ENCODE results near the gene PAQR8.
"Not testable (repeated sequence)": the region's sequence is repeated elsewhere in the genome, so short reads cannot be mapped to it uniquely, and the experiment has no call there.

The PAQR8 gene

GRCh38 chr6:52374247-52374646 lies 12.3 kb downstream of the PAQR8 start:
- no peak overlapping the region for H3K4me3 ChIP-seq (ENCODE audit: low read length)
- H3K27me3 ChIP-seq (ENCODE audit: insufficient read depth, low read length), result no peaks in the 10 kb centered on the region
- no peaks in the 10 kb centered on the region for H3K4me1 ChIP-seq (ENCODE audit: insufficient read depth, low read length)
- H3K36me3 ChIP-seq (ENCODE audit: insufficient read depth, low read length), result no peaks in the 10 kb centered on the region
- no peak overlapping the region for H2AFZ ChIP-seq (ENCODE audit: low read depth, low read length)
- peaks cover 3% of the 10 kb centered on the region for H3K9me3 ChIP-seq (ENCODE audit: low read length)

GRCh38 chr6:52375780-52376556 lies 14.0 kb downstream of the PAQR8 start:
- no peak overlapping the region for H2AFZ ChIP-seq (ENCODE audit: low read depth, low read length)
- no peak overlapping the region for H3K4me3 ChIP-seq (ENCODE audit: low read length)
- no peaks in the 10 kb centered on the region for H3K27me3 ChIP-seq (ENCODE audit: insufficient read depth, low read length)
- no peaks in the 10 kb centered on the region for H3K36me3 ChIP-seq (ENCODE audit: insufficient read depth, low read length)
- no peaks in the 10 kb centered on the region for H3K4me1 ChIP-seq (ENCODE audit: insufficient read depth, low read length)
- H3K9me3 ChIP-seq (ENCODE audit: low read length), result peaks cover 3% of the 10 kb centered on the region

GRCh38 chr6:52376763-52377162 lies 14.8 kb downstream of the PAQR8 start:
- Histone ChIP-seq H3K9me3 (ENCODE audit: low read length) (peaks cover 3% of the 10 kb centered on the region), H3K4me3 (ENCODE audit: low read length) (no peak overlapping the region), H3K36me3 (ENCODE audit: insufficient read depth, low read length) (no peaks in the 10 kb centered on the region), H3K27me3 (ENCODE audit: insufficient read depth, low read length) (no peaks in the 10 kb centered on the region), H2AFZ (ENCODE audit: low read depth, low read length) (no peak overlapping the region), H3K4me1 (ENCODE audit: insufficient read depth, low read length) (no peaks in the 10 kb centered on the region)

GRCh38 chr6:52377538-52378221 lies 15.7 kb downstream of the PAQR8 start:
- Histone ChIP-seq H3K4me3 (ENCODE audit: low read length) (no peak overlapping the region), H3K36me3 (ENCODE audit: insufficient read depth, low read length) (no peaks in the 10 kb centered on the region), H3K4me1 (ENCODE audit: insufficient read depth, low read length) (no peaks in the 10 kb centered on the region), H2AFZ (ENCODE audit: low read depth, low read length) (no peak overlapping the region), H3K27me3 (ENCODE audit: insufficient read depth, low read length) (no peaks in the 10 kb centered on the region), H3K9me3 (ENCODE audit: low read length) (peaks cover 3% of the 10 kb centered on the region)

GRCh38 chr6:52381249-52381648 lies 19.3 kb downstream of the PAQR8 start:
- H3K27me3 ChIP-seq (ENCODE audit: insufficient read depth, low read length), result no peaks in the 10 kb centered on the region
- H3K4me3 ChIP-seq (ENCODE audit: low read length), result no peak overlapping the region
- H3K4me1 ChIP-seq (ENCODE audit: insufficient read depth, low read length), result no peaks in the 10 kb centered on the region
- no peaks in the 10 kb centered on the region for H3K36me3 ChIP-seq (ENCODE audit: insufficient read depth, low read length)
- H2AFZ ChIP-seq (ENCODE audit: low read depth, low read length), result no peak overlapping the region
- H3K9me3 ChIP-seq (ENCODE audit: low read length), result no peaks in the 10 kb centered on the region

- H2AFZ ChIP-seq (ENCODE audit: low read depth, low read length), result no peak overlapping the region
- H3K4me3 ChIP-seq (ENCODE audit: low read length), result no peak overlapping the region
- no peaks in the 10 kb centered on the region for H3K36me3 ChIP-seq (ENCODE audit: insufficient read depth, low read length)
- no peaks in the 10 kb centered on the region for H3K27me3 ChIP-seq (ENCODE audit: insufficient read depth, low read length)
- H3K4me1 ChIP-seq (ENCODE audit: insufficient read depth, low read length), result no peaks in the 10 kb centered on the region
- H3K9me3 ChIP-seq (ENCODE audit: low read length), result peaks cover 3% of the 10 kb centered on the region
These were observed 22.3 kb downstream of the PAQR8 start for GRCh38 chr6:52384145-52384766.

GRCh38 chr6:52385074-52385473 lies 23.1 kb downstream of the PAQR8 start:
- H3K27me3 ChIP-seq (ENCODE audit: insufficient read depth, low read length), result no peaks in the 10 kb centered on the region
- H3K36me3 ChIP-seq (ENCODE audit: insufficient read depth, low read length), result no peaks in the 10 kb centered on the region
- no peak overlapping the region for H3K4me3 ChIP-seq (ENCODE audit: low read length)
- peaks cover 3% of the 10 kb centered on the region for H3K9me3 ChIP-seq (ENCODE audit: low read length)
- no peak overlapping the region for H2AFZ ChIP-seq (ENCODE audit: low read depth, low read length)
- H3K4me1 ChIP-seq (ENCODE audit: insufficient read depth, low read length), result no peaks in the 10 kb centered on the region

- not testable (repeated sequence) for H3K4me1 ChIP-seq (ENCODE audit: insufficient read depth, low read length); H2AFZ ChIP-seq (ENCODE audit: low read depth, low read length); H3K36me3 ChIP-seq (ENCODE audit: insufficient read depth, low read length); H3K4me3 ChIP-seq (ENCODE audit: low read length); H3K27me3 ChIP-seq (ENCODE audit: insufficient read depth, low read length); H3K9me3 ChIP-seq (ENCODE audit: low read length)
These were observed 26.2 kb downstream of the PAQR8 start for GRCh38 chr6:52388119-52388518.

GRCh38 chr6:52388790-52389189 lies 26.8 kb downstream of the PAQR8 start:
- no peaks in the 10 kb centered on the region for H3K4me1 ChIP-seq (ENCODE audit: insufficient read depth, low read length)
- H3K9me3 ChIP-seq (ENCODE audit: low read length), result peaks cover 3% of the 10 kb centered on the region
- H3K4me3 ChIP-seq (ENCODE audit: low read length), result no peak overlapping the region
- no peak overlapping the region for H2AFZ ChIP-seq (ENCODE audit: low read depth, low read length)
- no peaks in the 10 kb centered on the region for H3K27me3 ChIP-seq (ENCODE audit: insufficient read depth, low read length)
- no peaks in the 10 kb centered on the region for H3K36me3 ChIP-seq (ENCODE audit: insufficient read depth, low read length)

GRCh38 chr6:52389264-52389625 lies 27.3 kb downstream of the PAQR8 start:
- Histone ChIP-seq H2AFZ (ENCODE audit: low read depth, low read length) (no peak overlapping the region), H3K27me3 (ENCODE audit: insufficient read depth, low read length) (no peaks in the 10 kb centered on the region), H3K4me1 (ENCODE audit: insufficient read depth, low read length) (no peaks in the 10 kb centered on the region), H3K9me3 (ENCODE audit: low read length) (peaks cover 3% of the 10 kb centered on the region), H3K4me3 (ENCODE audit: low read length) (no peak overlapping the region), H3K36me3 (ENCODE audit: insufficient read depth, low read length) (no peaks in the 10 kb centered on the region)

GRCh38 chr6:52389626-52390360 lies 27.8 kb downstream of the PAQR8 start:
- H3K27me3 ChIP-seq (ENCODE audit: insufficient read depth, low read length), result no peaks in the 10 kb centered on the region
- no peaks in the 10 kb centered on the region for H3K4me1 ChIP-seq (ENCODE audit: insufficient read depth, low read length)
- no peak overlapping the region for H3K4me3 ChIP-seq (ENCODE audit: low read length)
- H3K36me3 ChIP-seq (ENCODE audit: insufficient read depth, low read length), result no peaks in the 10 kb centered on the region
- H3K9me3 ChIP-seq (ENCODE audit: low read length), result peaks cover 3% of the 10 kb centered on the region
- no peak overlapping the region for H2AFZ ChIP-seq (ENCODE audit: low read depth, low read length)

- no peaks in the 10 kb centered on the region for H3K36me3 ChIP-seq (ENCODE audit: insufficient read depth, low read length)
- H2AFZ ChIP-seq (ENCODE audit: low read depth, low read length), result no peak overlapping the region
- peaks cover 3% of the 10 kb centered on the region for H3K9me3 ChIP-seq (ENCODE audit: low read length)
- H3K4me1 ChIP-seq (ENCODE audit: insufficient read depth, low read length), result no peaks in the 10 kb centered on the region
- H3K4me3 ChIP-seq (ENCODE audit: low read length), result no peak overlapping the region
- H3K27me3 ChIP-seq (ENCODE audit: insufficient read depth, low read length), result no peaks in the 10 kb centered on the region
These were observed 28.4 kb downstream of the PAQR8 start for GRCh38 chr6:52390361-52390727.

GRCh38 chr6:52391599-52391998 lies 29.6 kb downstream of the PAQR8 start:
- Histone ChIP-seq H3K36me3 (ENCODE audit: insufficient read depth, low read length) (no peaks in the 10 kb centered on the region), H3K4me3 (ENCODE audit: low read length) (no peak overlapping the region), H3K4me1 (ENCODE audit: insufficient read depth, low read length) (no peaks in the 10 kb centered on the region), H2AFZ (ENCODE audit: low read depth, low read length) (no peak overlapping the region), H3K9me3 (ENCODE audit: low read length) (peaks cover 3% of the 10 kb centered on the region), H3K27me3 (ENCODE audit: insufficient read depth, low read length) (no peaks in the 10 kb centered on the region)
